Duodenal mucosa (tissue), 2 donors: ENCODE measurements around the gene MTSS2.
A peak's percentile ranks its signal among the peaks of the same experiment; 100 is the strongest.

ENCODE experiments used
- H3K27ac ChIP-seq: one replicate; pipeline ENCODE4 v1.7.0; 2013; ENCODE audit warnings: low read depth, low read length
- H3K27me3 ChIP-seq, 2 donors: one replicate each; pipeline ENCODE4 v1.7.0; 2013; ENCODE audit warnings: low read length in 2 of 2, control low read depth in 1 of 2; ENCODE audit not compliant: insufficient read depth in 2 of 2, control insufficient read depth in 1 of 2
- H3K36me3 ChIP-seq, 2 donors: one replicate each; pipeline ENCODE4 v1.7.0; 2013; ENCODE audit warnings: low read length in 2 of 2, control low read depth in 1 of 2; ENCODE audit not compliant: insufficient read depth in 2 of 2, control insufficient read depth in 1 of 2
- H3K4me1 ChIP-seq, 2 donors: one replicate each; pipeline ENCODE4 v1.7.0; 2013; ENCODE audit warnings: low read length in 2 of 2, control low read depth in 1 of 2; ENCODE audit not compliant: insufficient read depth in 2 of 2, control insufficient read depth in 1 of 2
- H3K4me3 ChIP-seq, 2 donors: one replicate each; pipeline ENCODE4 v1.7.0; 2013; ENCODE audit warnings: low read length in 2 of 2, low read depth in 1 of 2
- H3K9ac ChIP-seq, 2 donors: one replicate each; pipeline ENCODE4 v1.7.0; 2013; ENCODE audit warnings: low read length in 2 of 2, low read depth in 1 of 2
- H3K9me3 ChIP-seq, 2 donors: one replicate each; pipeline ENCODE4 v1.7.0; 2013; ENCODE audit warnings: low read length in 2 of 2, control low read depth in 1 of 2; ENCODE audit not compliant: control insufficient read depth in 1 of 2

MTSS2 gene

DNA sequence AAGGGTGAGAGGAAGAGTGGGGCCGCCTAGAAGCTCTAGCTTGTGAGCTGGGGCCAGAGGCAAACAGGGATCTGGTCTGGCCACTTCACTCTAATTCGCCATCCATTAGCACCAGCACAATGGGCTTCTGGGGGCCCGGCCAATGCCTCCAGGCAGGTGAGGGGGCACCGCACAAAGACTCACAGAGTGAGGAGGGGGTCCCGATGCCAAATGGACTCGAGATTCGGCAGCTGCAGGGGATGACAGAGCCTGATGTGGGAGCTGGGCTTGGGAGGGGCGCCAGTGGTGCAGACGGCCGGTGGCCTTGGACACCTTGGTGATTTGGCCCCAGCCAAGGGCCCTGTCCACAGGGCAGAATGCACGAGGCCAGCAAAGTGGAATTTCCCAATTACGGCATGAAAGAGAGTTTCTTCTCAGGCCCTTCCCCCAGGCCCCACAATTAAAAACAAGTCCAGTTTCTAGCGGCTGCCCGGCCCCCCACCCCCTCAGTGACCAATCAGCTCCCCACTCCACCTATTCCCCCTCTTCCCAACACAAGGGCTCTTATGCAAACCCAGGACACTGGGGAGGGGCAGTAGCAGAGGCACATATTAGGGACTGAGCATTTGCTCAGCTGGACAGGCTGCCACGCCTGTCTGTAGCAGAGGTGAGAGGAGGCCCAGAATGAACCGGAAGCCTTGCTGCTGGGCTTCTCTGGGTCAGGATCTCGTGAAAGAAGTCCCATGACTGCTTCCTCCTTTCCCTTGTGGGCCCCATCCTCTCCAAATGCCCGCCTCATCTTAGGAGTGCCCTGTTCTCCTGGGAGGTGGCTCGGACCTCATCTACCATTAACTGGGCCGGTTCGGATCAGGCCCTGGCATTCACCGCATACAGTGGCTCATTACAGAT, 39.4 kb upstream of the MTSS2 start:
- Histone ChIP-seq H3K27me3 (no peaks in the 10 kb centered on the region), H3K9me3 (no peaks in the 10 kb centered on the region), H3K27ac (peak overlapping the region; percentile 75), H3K9ac (no peak overlapping the region), H3K4me3 (no peak overlapping the region), H3K36me3 (peaks cover 0 to 32% of the 10 kb centered on the region in 2 donors), H3K4me1 (peaks cover 8 to 16% of the 10 kb centered on the region in 2 donors)

GRCh38 chr16:70724146-70725023, 38.5 kb upstream of the MTSS2 start:
- no peak overlapping the region for H3K9ac ChIP-seq
- peaks cover 8 to 16% of the 10 kb centered on the region in 2 donors for H3K4me1 ChIP-seq
- H3K27me3 ChIP-seq: no peaks in the 10 kb centered on the region
- H3K27ac ChIP-seq: no peak overlapping the region
- H3K9me3 ChIP-seq: no peaks in the 10 kb centered on the region
- H3K4me3 ChIP-seq: no peak overlapping the region
- peaks cover 0 to 40% of the 10 kb centered on the region in 2 donors for H3K36me3 ChIP-seq

DNA sequence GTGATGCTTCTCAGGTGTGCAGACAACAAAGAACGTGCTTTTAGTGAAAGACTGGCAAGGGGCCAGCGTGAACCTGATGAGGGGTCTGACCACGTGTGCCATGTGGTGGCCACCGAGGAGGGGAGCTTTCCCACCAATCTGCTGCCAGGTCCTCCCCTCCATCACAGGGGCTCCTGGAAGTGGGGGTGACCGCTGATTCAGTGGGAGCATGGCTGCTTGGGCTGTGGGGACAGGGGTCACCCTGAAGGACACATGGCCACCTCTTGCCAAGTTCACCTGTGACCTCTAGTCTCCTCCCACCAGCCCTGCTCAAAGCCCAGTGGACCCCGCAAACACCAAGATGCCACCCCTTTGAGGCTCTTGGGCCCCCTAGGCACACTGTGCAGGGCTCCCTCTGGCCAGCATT, 37.9 kb upstream of the MTSS2 start:
- H3K4me1 ChIP-seq: peaks cover 8 to 16% of the 10 kb centered on the region in 2 donors
- H3K36me3 ChIP-seq: peaks cover 0 to 41% of the 10 kb centered on the region in 2 donors
- H3K9me3 ChIP-seq: no peaks in the 10 kb centered on the region
- H3K27ac ChIP-seq: no peak overlapping the region
- H3K9ac ChIP-seq: no peak overlapping the region
- H3K27me3 ChIP-seq: no peaks in the 10 kb centered on the region
- H3K4me3 ChIP-seq: no peak overlapping the region

DNA sequence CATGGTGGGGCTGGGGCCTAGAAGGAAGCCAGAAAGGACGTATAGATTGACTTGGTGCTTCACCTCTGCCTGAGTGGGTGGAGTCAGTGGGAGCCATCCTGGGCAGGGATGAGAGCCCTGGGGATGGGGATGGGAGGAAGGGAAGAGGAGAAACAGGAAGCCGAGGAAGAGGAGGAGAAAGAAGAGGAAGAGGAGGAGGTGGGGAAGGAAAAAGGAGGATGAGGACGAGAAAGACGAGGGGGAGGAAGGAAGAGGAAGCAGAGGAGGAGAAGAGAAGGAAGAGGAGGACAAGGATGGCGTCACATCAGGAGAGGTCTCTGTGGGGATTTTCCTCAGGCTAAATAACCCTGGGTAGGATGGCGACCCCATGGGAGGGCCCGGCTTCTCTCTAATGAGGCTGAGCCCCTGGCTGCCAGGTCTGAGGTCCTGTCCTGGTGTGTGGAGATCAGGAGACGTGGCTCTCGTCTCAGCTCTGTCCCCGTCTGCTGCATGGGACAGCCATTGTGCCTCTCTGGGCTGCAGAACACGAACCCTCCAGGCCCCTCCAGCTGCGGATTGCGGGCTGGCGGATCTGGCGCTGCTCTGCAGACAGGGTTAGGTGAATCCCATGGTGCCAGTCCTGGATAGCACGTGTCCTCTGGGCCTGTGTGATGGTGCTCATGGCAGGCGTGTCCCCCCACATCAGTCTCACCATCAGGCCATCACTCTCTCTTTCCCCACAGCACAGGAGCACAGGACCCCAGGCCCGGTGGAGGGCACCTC, 35.5 kb upstream of the MTSS2 start:
- Histone ChIP-seq H3K4me3 (no peak overlapping the region), H3K36me3 (peaks cover 0 to 37% of the 10 kb centered on the region in 2 donors), H3K4me1 (peaks cover 6 to 13% of the 10 kb centered on the region in 2 donors), H3K9ac (no peak overlapping the region), H3K27ac (no peak overlapping the region), H3K27me3 (no peaks in the 10 kb centered on the region), H3K9me3 (no peaks in the 10 kb centered on the region)

- H3K9ac ChIP-seq: no peak overlapping the region
- no peak overlapping the region for H3K27ac ChIP-seq
- no peaks in the 10 kb centered on the region for H3K9me3 ChIP-seq
- H3K36me3 ChIP-seq: peaks cover 0 to 32% of the 10 kb centered on the region in 2 donors
- no peaks in the 10 kb centered on the region for H3K27me3 ChIP-seq
- H3K4me3 ChIP-seq: no peak overlapping the region
- H3K4me1 ChIP-seq: peaks cover 4 to 11% of the 10 kb centered on the region in 2 donors
These were observed 34.8 kb upstream of the MTSS2 start for GRCh38 chr16:70720425-70721201.

GRCh38 chr16:70717065-70717464, 31.2 kb upstream of the MTSS2 start:
- H3K9ac ChIP-seq: no peak overlapping the region
- no peaks in the 10 kb centered on the region for H3K9me3 ChIP-seq
- H3K36me3 ChIP-seq: peaks cover 0 to 20% of the 10 kb centered on the region in 2 donors
- no peaks in the 10 kb centered on the region for H3K27me3 ChIP-seq
- no peak overlapping the region for H3K27ac ChIP-seq
- no peak overlapping the region for H3K4me3 ChIP-seq
- H3K4me1 ChIP-seq: peaks cover 4 to 5% of the 10 kb centered on the region in 2 donors

GRCh38 chr16:70715860-70716357, 30.1 kb upstream of the MTSS2 start:
- Histone ChIP-seq H3K27ac (peak overlapping the region; percentile 83), H3K36me3 (peaks cover 0 to 15% of the 10 kb centered on the region in 2 donors), H3K27me3 (no peaks in the 10 kb centered on the region), H3K9me3 (no peaks in the 10 kb centered on the region), H3K4me1 (peaks cover 4 to 5% of the 10 kb centered on the region in 2 donors), H3K4me3 (no peak overlapping the region), H3K9ac (peak overlapping the region in 1 of 2 donors; percentile 10)

DNA sequence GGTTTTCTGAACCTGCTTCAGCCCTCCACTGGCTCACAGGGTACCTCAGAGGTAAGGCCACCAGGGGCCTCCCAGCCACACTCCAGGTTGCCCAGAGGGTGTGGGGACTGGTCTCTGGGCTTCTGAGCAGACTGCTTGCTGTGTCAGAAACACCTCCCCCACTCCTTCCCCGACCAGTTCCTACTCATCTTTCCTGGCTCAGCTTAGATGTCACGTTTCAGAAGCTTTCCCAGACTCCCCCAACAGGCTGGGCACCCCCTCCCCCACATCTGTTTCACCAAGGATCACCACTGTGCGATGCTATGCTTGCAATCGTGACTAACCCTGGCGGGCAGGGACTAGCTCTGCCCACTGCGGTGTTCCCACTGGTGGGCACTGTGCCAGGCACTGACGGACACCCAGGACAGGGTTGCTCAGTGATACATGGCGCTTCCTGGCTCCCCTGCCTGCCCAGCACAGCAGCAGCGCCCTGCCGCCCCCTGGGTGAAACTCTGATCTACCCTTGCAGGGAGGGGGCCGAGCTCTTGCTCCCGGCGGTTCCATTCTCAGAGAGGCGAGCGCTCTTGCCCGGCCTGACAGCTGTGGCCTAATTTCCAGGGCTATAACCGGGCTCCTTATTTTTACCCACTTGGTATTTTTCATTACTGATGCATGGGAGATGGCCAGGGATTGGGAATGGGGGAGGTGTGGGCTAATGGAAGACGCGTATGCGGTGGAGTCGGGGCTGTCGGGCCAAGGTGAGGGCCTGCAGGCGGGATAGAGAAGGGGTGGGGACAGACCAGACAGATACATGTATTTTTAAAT, 29.4 kb upstream of the MTSS2 start:
- Histone ChIP-seq H3K4me1 (peaks cover 4 to 5% of the 10 kb centered on the region in 2 donors), H3K9ac (peak overlapping the region in 1 of 2 donors; percentile 10), H3K4me3 (no peak overlapping the region)

More for the DNA sequence above, 29.4 kb upstream of the MTSS2 start:
- no peaks in the 10 kb centered on the region for H3K9me3 ChIP-seq
- H3K27ac ChIP-seq: peak overlapping the region; percentile 83
- H3K27me3 ChIP-seq: no peaks in the 10 kb centered on the region
- peaks cover 0 to 12% of the 10 kb centered on the region in 2 donors for H3K36me3 ChIP-seq
